ENCODE measurements around the gene PRH1.

PRH1 gene

GRCh38 chr12:10884086-10884725 lies at the start of gene PRH1:
Gene PRH1, minus strand, starts transcription at chr12:10884255. Its CDS starts 38 bp downstream, at chr12:10884217.
- no peak for TF ChIP-seq CTCF (IDR thresholded peaks at IDR 0.05; ENCODE audit: low read depth, low read length, missing control alignments)

DNA sequence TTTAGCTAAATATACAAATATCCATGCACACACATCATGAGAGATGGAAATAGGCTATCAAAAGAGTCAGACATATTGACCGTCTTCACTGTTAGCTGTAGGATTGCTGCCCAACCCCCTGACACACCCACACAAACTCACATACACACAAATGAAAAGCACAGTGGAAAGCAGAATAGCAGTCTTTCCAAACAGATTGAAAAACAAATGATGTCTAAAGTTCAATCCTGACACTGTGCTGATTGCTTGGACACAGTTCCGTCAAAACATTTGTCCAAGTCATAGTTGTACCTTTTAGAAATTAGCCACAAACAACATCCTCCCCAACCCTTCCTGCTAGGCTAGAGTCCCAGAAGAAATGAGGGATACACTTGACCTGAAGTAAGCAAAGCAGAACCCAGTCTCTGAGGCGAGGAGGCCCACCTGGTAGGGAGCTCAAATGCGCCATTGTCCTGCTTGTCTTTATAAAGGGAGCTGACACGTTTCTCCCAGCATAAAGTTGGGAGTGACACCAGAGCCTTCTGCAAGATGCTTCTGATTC lies 44.8 kb upstream of the PRH1 start, which contains the start of gene PRH2:
Gene PRH2, plus strand, starts transcription at position 491 of the 541 bp plus-strand sequence. Its CDS starts 38 bp downstream, at position 529.
- no peak for TF ChIP-seq CTCF (IDR thresholded peaks at IDR 0.05; ENCODE audit: low read depth, low read length, missing control alignments)
- H3K4me3 ChIP-seq (ENCODE audit: low read depth, low read length): no peak within 1 kb of the TSS
- DNase-seq (ENCODE audit: low read depth): no peak

More at GRCh38 chr12:10884086-10884725, at the start of gene PRH1:
- H3K4me3 ChIP-seq (ENCODE audit: low read depth, low read length): no peak within 1 kb of the TSS
- DNase-seq (ENCODE audit: low read depth): no peak

DNA sequence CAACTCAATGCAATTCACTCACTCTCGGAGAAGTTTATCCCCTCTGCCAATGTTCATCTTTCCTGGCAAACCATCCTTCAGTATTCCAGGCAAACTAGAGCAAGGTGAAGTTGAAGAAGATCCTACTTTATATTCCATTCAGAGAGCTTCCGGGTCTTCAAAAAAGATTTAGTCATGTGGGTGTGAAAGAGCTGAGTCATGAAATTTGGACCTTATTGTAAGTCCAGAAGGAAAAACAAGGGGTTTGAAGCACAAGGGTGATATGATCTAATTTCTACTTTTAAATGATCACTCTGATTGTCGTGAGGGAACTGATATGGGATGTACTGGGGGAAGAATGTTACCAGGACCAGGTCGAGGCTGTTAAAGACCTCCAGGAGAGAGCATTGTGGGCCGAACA lies 42.2 kb upstream of the PRH1 start:
- no peak for DNase-seq (ENCODE audit: low read depth)
- TF ChIP-seq CTCF (IDR thresholded peaks at IDR 0.05; ENCODE audit: low read depth, low read length, missing control alignments): no peak
- no peak overlapping the region for H3K4me3 ChIP-seq (ENCODE audit: low read depth, low read length)

DNA sequence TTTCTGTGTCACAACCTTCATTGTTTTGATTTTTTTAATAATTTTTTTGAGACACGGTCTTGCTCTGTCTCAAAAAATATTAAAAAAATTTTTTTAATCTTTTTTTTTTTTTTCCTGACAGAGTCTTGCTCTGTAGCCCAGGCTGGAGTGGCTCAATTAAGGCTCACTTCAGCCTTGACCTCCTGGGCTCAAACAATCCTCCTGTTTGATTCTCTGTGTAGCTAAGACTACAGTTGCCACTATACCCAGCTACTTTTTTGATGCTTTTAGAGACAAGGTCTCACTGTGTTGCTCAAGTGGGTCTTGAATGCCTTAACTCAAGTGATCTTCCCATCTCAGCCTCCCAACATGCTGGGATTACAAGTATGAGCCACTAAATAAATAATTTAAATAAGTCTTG lies 35.8 kb upstream of the PRH1 start:
- DNase-seq (ENCODE audit: low read depth): no peak
- no peak for TF ChIP-seq CTCF (IDR thresholded peaks at IDR 0.05; ENCODE audit: low read depth, low read length, missing control alignments)
- no peak overlapping the region for H3K4me3 ChIP-seq (ENCODE audit: low read depth, low read length)

DNA sequence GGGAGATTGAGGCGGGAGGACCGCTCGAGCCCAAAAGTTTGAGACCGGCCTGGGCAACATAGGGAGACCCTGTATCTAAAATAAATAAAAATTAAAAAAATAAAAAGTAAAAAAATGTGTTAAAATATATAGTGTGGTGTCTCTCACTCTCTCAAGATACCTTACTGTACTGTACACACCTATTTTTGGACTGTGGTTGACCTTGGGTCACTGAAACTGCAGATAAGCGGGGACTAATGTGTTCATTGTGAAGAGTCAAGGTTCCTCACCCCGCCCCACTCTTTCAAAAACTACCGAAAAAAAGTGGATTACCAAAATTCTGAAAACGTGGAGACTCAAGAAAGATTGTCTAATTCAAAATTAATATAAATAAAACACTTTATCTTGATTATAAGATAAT lies 26.3 kb upstream of the PRH1 start:
- no peak for TF ChIP-seq CTCF (IDR thresholded peaks at IDR 0.05; ENCODE audit: low read depth, low read length, missing control alignments)
- H3K4me3 ChIP-seq (ENCODE audit: low read depth, low read length): no peak overlapping the region
- DNase-seq (ENCODE audit: low read depth): no peak

- H3K4me3 ChIP-seq (ENCODE audit: low read depth, low read length): no peak within 1 kb of the TSS
- no peak for DNase-seq (ENCODE audit: low read depth)
- no peak for TF ChIP-seq CTCF (IDR thresholded peaks at IDR 0.05; ENCODE audit: low read depth, low read length, missing control alignments)
Measured at GRCh38 chr12:10909462-10909861, 25.4 kb upstream of the PRH1 start, which contains the start of gene TAS2R13. Gene TAS2R13, minus strand, starts transcription at chr12:10909562. Its CDS starts 264 bp downstream, at chr12:10909298.

DNA sequence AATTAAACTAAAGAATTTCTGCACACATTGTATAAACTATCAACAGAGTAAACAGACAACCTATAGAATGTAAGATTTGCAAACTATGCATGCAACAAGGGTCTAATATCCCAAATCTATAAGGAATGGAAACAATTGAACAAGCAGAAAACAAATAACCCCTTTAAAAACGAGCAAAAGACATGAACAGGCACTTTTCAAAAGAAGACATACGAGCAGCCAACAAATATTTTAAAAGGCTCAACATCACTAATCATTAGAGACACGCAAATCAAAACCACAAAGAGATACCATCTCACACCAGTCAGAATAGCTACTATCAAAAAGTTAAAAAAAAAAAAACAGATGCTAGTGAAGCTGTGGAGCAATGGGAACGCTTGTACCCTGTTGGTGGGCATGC lies 20.6 kb upstream of the PRH1 start:
- no peak for DNase-seq (ENCODE audit: low read depth)
- no peak for TF ChIP-seq CTCF (IDR thresholded peaks at IDR 0.05; ENCODE audit: low read depth, low read length, missing control alignments)

More for the DNA sequence above, 20.6 kb upstream of the PRH1 start:
- H3K4me3 ChIP-seq (ENCODE audit: low read depth, low read length): no peak overlapping the region
